ENCODE results near the gene MYBBP1A. TPM values are rescaled to one million over a fixed set of nuclear protein-coding genes. Genes with fewer than 3 reads are reported as not detected.

Gene MYBBP1A
- total and polyA plus RNA-seq, 2 of the 13 experiments (the other 11 are each of a cell fraction or from before 2014, with no cell fraction given) = 18.6 to 54.8 TPM

- no peak for TF ChIP-seq ZBTB2 (CRISPR knock-in tag; IDR thresholded peaks at IDR 0.05; ENCODE audit: low read depth)
- TF ChIP-seq CERS6 (CRISPR knock-in tag; IDR thresholded peaks at IDR 0.05) = 0 out of 2 replicates have a peak, but pooled peaks have one; percentile 42
- no peak for TF ChIP-seq ZSCAN29 (CRISPR knock-in tag; conservative IDR thresholded peaks at IDR 0.05)
- TF ChIP-seq FOSL2 (CRISPR knock-in tag; IDR thresholded peaks at IDR 0.05) = peak; percentile 55
- TF ChIP-seq ZNF446 (CRISPR knock-in tag; IDR thresholded peaks at IDR 0.05) = 0 out of 2 replicates have a peak, but pooled peaks have one; percentile 59
- TF ChIP-seq YY1 (IDR thresholded peaks at IDR 0.05; ENCODE audit: insufficient read depth, insufficient replicate concordance, low read depth, low read length) = no peak
- no peak for TF ChIP-seq ZNF20 (CRISPR knock-in tag; IDR thresholded peaks at IDR 0.05)
- TF ChIP-seq CHCHD3 (CRISPR knock-in tag; IDR thresholded peaks at IDR 0.05) = peak; percentile 80; the same call in 1 of the 2 replicates
- TF ChIP-seq PLRG1 (conservative IDR thresholded peaks at IDR 0.05) = no peak
- peak; percentile 41; the same call in 1 of the 2 replicates for TF ChIP-seq ZBTB7B (CRISPR knock-in tag; IDR thresholded peaks at IDR 0.05)
- 0 out of 2 replicates have a peak, but pooled peaks have one; percentile 55 for TF ChIP-seq ZNF616 (CRISPR knock-in tag; IDR thresholded peaks at IDR 0.05; ENCODE audit: low read depth)
- TF ChIP-seq BRF2 (CRISPR knock-in tag; IDR thresholded peaks at IDR 0.05) = no peak
- TF ChIP-seq POLR2A (IDR thresholded peaks at IDR 0.05; ENCODE audit: insufficient read depth in 1 of 2, low read depth in 2 of 2, low read length in 2 of 2) = no peak
- TF ChIP-seq BRCA1 (CRISPR knock-in tag; IDR thresholded peaks at IDR 0.05) = peak; percentile 93; the same call in 1 of the 2 replicates
- no peak for TF ChIP-seq FLYWCH1 (CRISPR knock-in tag; IDR thresholded peaks at IDR 0.05)
- TF ChIP-seq STAT5B (CRISPR knock-in tag; IDR thresholded peaks at IDR 0.05) = 0 out of 2 replicates have a peak, but pooled peaks have one; percentile 76
- TF ChIP-seq ZNF280B (CRISPR knock-in tag; IDR thresholded peaks at IDR 0.05; ENCODE audit: borderline replicate concordance) = 0 out of 2 replicates have a peak, but pooled peaks have one; percentile 36
- no peak for TF ChIP-seq ZNF253 (CRISPR knock-in tag; IDR thresholded peaks at IDR 0.05; ENCODE audit: borderline replicate concordance)
- peak; percentile 73; the same call in 1 of the 2 replicates for TF ChIP-seq ZNF333 (CRISPR knock-in tag; IDR thresholded peaks at IDR 0.05; ENCODE audit: borderline replicate concordance)
- no peak for TF ChIP-seq ZNF354B (CRISPR knock-in tag; IDR thresholded peaks at IDR 0.05)
- no peak for TF ChIP-seq YEATS4 (CRISPR knock-in tag; IDR thresholded peaks at IDR 0.05; ENCODE audit: borderline replicate concordance)
- TF ChIP-seq ZNF512 (CRISPR knock-in tag; IDR thresholded peaks at IDR 0.05) = no peak
- 0 out of 2 replicates have a peak, but pooled peaks have one; percentile 55 for TF ChIP-seq ZSCAN31 (CRISPR knock-in tag; IDR thresholded peaks at IDR 0.05; ENCODE audit: low read depth)
These were observed 62.2 kb downstream of the MYBBP1A start (continued) for GRCh38 chr17:4492721-4493561.
